Aorta (tissue), 5 donors: ENCODE data around the gene MAP2. TPM values are rescaled to one million over a fixed set of nuclear protein-coding genes. Genes with fewer than 3 reads are reported as not detected.

Source experiments
- ATAC-seq: fragments of 200-7000 bp; cut with Tn5 transposase; one replicate; pipeline ENCODE4 v1.9.1; 2022; ENCODE audit warnings: moderate library complexity; ENCODE audit not compliant: low FRiP score
- DNase-seq, 2 donors: peaks; one replicate each; pipeline ENCODE4 v3.0.0-alpha.2; 2020
- H3K27ac ChIP-seq, 2 donors: one replicate each; pipeline ENCODE4 v1.5.1; 2013; ENCODE audit warnings: low read length in 2 of 2, mild to moderate bottlenecking in 2 of 2, moderate library complexity in 2 of 2, control low read depth in 1 of 2, inconsistent platforms in 1 of 2, low read depth in 1 of 2
- H3K27me3 ChIP-seq, 2 donors: one replicate each; pipeline ENCODE4 v1.6.1; 2013; ENCODE audit warnings: control low read depth in 1 of 2, low read length in 1 of 2, mild to moderate bottlenecking in 1 of 2, moderate library complexity in 1 of 2; ENCODE audit not compliant: insufficient read depth in 2 of 2, control insufficient read depth in 1 of 2
- H3K36me3 ChIP-seq, 2 donors: one replicate each; pipeline ENCODE4 v1.6.1; 2013; ENCODE audit warnings: control low read depth in 1 of 2, low read length in 1 of 2, mild to moderate bottlenecking in 1 of 2; ENCODE audit not compliant: insufficient read depth in 2 of 2, control insufficient read depth in 1 of 2
- H3K4me1 ChIP-seq, 2 donors: one replicate each; pipeline ENCODE4 v1.6.1; 2013; ENCODE audit warnings: low read length in 2 of 2, control low read depth in 1 of 2, mild to moderate bottlenecking in 1 of 2, moderate library complexity in 1 of 2; ENCODE audit not compliant: insufficient read depth in 2 of 2, control insufficient read depth in 1 of 2
- H3K4me3 ChIP-seq, 2 donors: one replicate each; pipeline ENCODE4 v1.5.1; 2013; ENCODE audit warnings: low read length in 2 of 2, control low read depth in 1 of 2, mild to moderate bottlenecking in 1 of 2
- H3K9me3 ChIP-seq: one replicate; pipeline ENCODE4 v1.6.1; 2013; ENCODE audit warnings: mild to moderate bottlenecking, low read length; ENCODE audit not compliant: control insufficient read depth
- WGBS, 2 donors: extraction: QIAGEN DNeasy Blood & Tissue Kit; methylation state at CpG; one replicate each; pipeline ENCODE4 v1.1.7; 2013; 5-methylcytosine and 5-hydroxymethylcytosine counted together
- intact Hi-C, 2 donors: fragments of 100-400 bp; cut with DNase I; formaldehyde crosslinking; loops; one replicate each; pipeline versions ENCODE4 v1.14.2 to v1.15.0; 2022
- polyA plus RNA-seq, 2 donors: library from polyadenylated mRNA; stranded (reverse); fragments of 200-250 nt; gene quantifications; one replicate each; pipeline ENCODE4 v1.2.3, GENCODE V29; 2013
- total RNA-seq, 2 donors: library from RNA; stranded (reverse); fragmentation: NEBNext Ultra II Directional; extraction: Animal tissue kit (Norgen Biotek cat#: 25700); gene quantifications; one replicate each; pipeline ENCODE4 v1.2.1, GENCODE V29; 2021
- donor health status: healthy with polysubstance abuse.
- donor health status: Bipolar disorder and iron deficiency.
- donor health status: DM: no; HTN: no; CAD: no.
- donor health status: DM: no; HTN: no; CAD: no.
- donor health status: DM: yes; HTN: yes; CAD: no.

The MAP2 gene
- total and polyA plus RNA-seq, 4 donors = 15.3 to 59.7 (median 20.3) TPM

- Histone ChIP-seq H3K9me3 (no peaks in the 10 kb centered on the region), H3K4me1 (no peaks in the 10 kb centered on the region), H3K27ac (no peak overlapping the region), H3K27me3 (no peaks in the 10 kb centered on the region), H3K4me3 (no peak overlapping the region), H3K36me3 (peaks cover 5 to 7% of the 10 kb centered on the region in 2 donors)
- intact Hi-C loops = no loop called here
- no peak for DNase-seq
- no peak for ATAC-seq
Observed at GRCh38 chr2:209721497-209721896, 297.6 kb downstream of the MAP2 start.

DNA sequence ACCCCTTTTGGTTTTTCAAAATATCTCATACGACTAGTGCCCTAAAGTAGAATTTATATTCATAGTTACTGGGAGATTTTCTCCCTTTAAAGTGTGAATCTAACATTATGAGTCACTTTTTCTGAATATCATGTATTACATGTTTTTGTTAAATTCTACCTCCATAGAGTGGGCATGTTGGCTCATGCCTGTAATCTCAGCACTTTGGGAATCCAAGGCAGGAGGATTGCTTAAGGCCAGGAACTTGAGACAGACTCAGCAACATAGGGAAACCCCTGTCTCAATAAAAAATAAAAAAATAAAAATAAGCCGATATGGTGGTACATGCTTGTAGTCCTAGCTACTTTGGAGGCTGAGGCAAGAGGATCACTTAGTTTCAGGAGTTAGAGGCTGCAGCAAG is 302.5 kb downstream of the MAP2 start:
- Histone ChIP-seq H3K9me3 (no peaks in the 10 kb centered on the region), H3K4me1 (no peaks in the 10 kb centered on the region), H3K27me3 (no peaks in the 10 kb centered on the region), H3K27ac (no peak overlapping the region), H3K4me3 (no peak overlapping the region), H3K36me3 (peaks cover 5 to 10% of the 10 kb centered on the region in 2 donors)
- no peak for DNase-seq
- intact Hi-C loops = no loop called here
- WGBS, 2 donors = 97 to 98% methylated on average over 2 of the region's 2 CpGs
- ATAC-seq = no peak

GRCh38 chr2:209727077-209727476 is 303.2 kb downstream of the MAP2 start:
- intact Hi-C loops = no loop called here
- Histone ChIP-seq H3K27me3 (no peaks in the 10 kb centered on the region), H3K9me3 (no peaks in the 10 kb centered on the region), H3K4me1 (no peaks in the 10 kb centered on the region), H3K36me3 (peaks cover 7 to 10% of the 10 kb centered on the region in 2 donors), H3K27ac (no peak overlapping the region), H3K4me3 (no peak overlapping the region)
- ATAC-seq (no peak), DNase-seq (no peak)
- WGBS, 2 donors = 70 to 79% methylated on average over 2 of the region's 2 CpGs

- no peaks in the 10 kb centered on the region for H3K27me3 ChIP-seq
- no peak overlapping the region for H3K4me3 ChIP-seq
- H3K4me1 ChIP-seq = no peaks in the 10 kb centered on the region
- intact Hi-C loops = no loop called here
- no peak overlapping the region for H3K27ac ChIP-seq
- H3K36me3 ChIP-seq = peaks cover 2 to 3% of the 10 kb centered on the region in 2 donors
- ATAC-seq = no peak
- 79 to 83% methylated on average over 3 of the region's 3 CpGs for WGBS, 2 donors
- DNase-seq = no peak
- no peaks in the 10 kb centered on the region for H3K9me3 ChIP-seq
Observed at GRCh38 chr2:209734805-209735204, 311.0 kb downstream of the MAP2 start.

- 76 to 83% methylated on average over 1 of the region's 1 CpG for WGBS, 2 donors
- DNase-seq = no peak
- Histone ChIP-seq H3K36me3 (no peaks in the 10 kb centered on the region), H3K4me3 (no peak overlapping the region), H3K4me1 (no peaks in the 10 kb centered on the region), H3K27me3 (no peaks in the 10 kb centered on the region), H3K9me3 (peaks cover 2% of the 10 kb centered on the region), H3K27ac (no peak overlapping the region)
- intact Hi-C loops = no loop called here
- no peak for ATAC-seq
Observed at GRCh38 chr2:209741953-209742352, 318.1 kb downstream of the MAP2 start.

- DNase-seq (no peak), ATAC-seq (no peak)
- intact Hi-C loops = no loop called here
- Histone ChIP-seq H3K9me3 (peaks cover 1% of the 10 kb centered on the region), H3K36me3 (no peaks in the 10 kb centered on the region), H3K27me3 (no peaks in the 10 kb centered on the region), H3K4me1 (no peaks in the 10 kb centered on the region), H3K27ac (no peak overlapping the region), H3K4me3 (no peak overlapping the region)
- 37 to 45% methylated on average over 3 of the region's 3 CpGs for WGBS, 2 donors
Observed at GRCh38 chr2:209753020-209753419, 329.2 kb downstream of the MAP2 start.

DNA sequence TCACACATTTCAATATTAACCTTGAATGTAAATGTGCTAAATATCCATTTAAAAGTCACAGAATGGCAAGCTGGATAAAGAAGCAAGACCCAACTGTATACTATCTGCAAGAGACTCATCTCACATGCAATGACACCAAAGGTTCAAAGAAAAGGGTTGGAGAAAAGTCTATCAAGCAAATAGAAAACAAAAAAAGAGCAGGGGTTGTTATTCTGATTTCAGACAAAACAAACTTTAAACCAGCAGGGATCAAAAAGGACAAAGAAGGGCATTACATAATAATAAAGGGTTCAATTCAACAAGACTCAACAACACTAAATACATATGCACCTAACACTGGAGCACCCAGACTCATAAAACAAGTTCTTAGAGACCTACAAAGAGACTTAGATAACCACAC is 333.3 kb downstream of the MAP2 start:
- Histone ChIP-seq H3K27me3 (no peaks in the 10 kb centered on the region), H3K27ac (no peak overlapping the region), H3K4me1 (no peaks in the 10 kb centered on the region), H3K4me3 (no peak overlapping the region), H3K9me3 (peaks cover 1% of the 10 kb centered on the region), H3K36me3 (no peaks in the 10 kb centered on the region)
- DNase-seq = no peak
- intact Hi-C loops = no loop called here
- ATAC-seq = no peak

DNA sequence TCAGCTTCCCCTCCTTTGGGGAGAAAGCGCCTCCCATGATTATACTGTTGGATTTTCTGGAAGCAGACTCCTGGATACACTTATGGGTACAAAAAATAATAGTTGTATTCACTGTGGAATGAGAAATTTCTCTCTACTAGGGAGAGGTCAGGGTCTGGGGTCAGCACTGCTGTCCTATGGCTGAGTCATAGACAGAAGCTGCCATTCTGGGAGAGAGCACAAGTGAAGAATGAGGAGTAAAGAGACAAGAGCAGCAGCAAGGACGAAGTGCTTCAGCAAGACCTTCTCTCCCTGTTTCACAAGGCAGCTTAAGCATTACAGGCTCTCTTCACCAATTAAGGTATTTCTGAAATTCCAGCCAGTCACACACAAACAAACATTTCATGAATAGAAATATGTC is 337.7 kb downstream of the MAP2 start:
- intact Hi-C loops = no loop called here
- DNase-seq (no peak), ATAC-seq (no peak)
- Histone ChIP-seq H3K4me1 (no peaks in the 10 kb centered on the region), H3K4me3 (no peak overlapping the region), H3K9me3 (peaks cover 2% of the 10 kb centered on the region), H3K27ac (no peak overlapping the region), H3K36me3 (no peaks in the 10 kb centered on the region), H3K27me3 (no peaks in the 10 kb centered on the region)
- WGBS, 2 donors = 29 to 49% methylated on average over 2 of the region's 2 CpGs

DNA sequence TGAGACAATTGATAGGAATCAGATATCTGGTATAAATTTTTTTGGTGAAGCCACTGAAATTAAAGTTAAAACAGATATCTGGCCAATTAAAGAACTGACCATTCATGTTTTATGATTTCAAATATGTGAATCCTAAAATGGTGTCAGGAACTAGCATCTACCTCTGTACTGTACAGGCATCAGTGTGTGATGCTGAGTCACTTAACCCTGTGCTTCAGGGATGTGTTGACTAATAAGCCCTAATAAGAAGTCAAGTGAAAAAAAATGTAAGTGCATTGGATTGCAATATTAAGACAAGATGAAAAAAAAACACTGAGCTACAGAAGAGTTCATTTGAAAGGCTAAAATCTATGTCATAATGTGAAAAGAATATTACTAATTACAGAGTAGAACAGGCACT is 338.7 kb downstream of the MAP2 start:
- Histone ChIP-seq H3K27ac (no peak overlapping the region), H3K27me3 (no peaks in the 10 kb centered on the region), H3K4me1 (no peaks in the 10 kb centered on the region), H3K4me3 (no peak overlapping the region), H3K9me3 (peaks cover 2% of the 10 kb centered on the region), H3K36me3 (no peaks in the 10 kb centered on the region)
- no peak for ATAC-seq
- DNase-seq = no peak
- intact Hi-C loops = no loop called here
